Measurements from ENCODE around the gene ACOT7.

- TF ChIP-seq, protein P1, sequence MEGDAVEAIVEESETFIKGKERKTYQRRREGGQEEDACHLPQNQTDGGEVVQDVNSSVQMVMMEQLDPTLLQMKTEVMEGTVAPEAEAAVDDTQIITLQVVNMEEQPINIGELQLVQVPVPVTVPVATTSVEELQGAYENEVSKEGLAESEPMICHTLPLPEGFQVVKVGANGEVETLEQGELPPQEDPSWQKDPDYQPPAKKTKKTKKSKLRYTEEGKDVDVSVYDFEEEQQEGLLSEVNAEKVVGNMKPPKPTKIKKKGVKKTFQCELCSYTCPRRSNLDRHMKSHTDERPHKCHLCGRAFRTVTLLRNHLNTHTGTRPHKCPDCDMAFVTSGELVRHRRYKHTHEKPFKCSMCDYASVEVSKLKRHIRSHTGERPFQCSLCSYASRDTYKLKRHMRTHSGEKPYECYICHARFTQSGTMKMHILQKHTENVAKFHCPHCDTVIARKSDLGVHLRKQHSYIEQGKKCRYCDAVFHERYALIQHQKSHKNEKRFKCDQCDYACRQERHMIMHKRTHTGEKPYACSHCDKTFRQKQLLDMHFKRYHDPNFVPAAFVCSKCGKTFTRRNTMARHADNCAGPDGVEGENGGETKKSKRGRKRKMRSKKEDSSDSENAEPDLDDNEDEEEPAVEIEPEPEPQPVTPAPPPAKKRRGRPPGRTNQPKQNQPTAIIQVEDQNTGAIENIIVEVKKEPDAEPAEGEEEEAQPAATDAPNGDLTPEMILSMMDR (IDR thresholded peaks at IDR 0.05; ENCODE audit: low read depth, low read length, poor library complexity, severe bottlenecking), result no peak
- no peak for TF ChIP-seq EZH2phosphoT487 (IDR thresholded peaks at IDR 0.05; ENCODE audit: borderline replicate concordance, low read length)
Observed at GRCh38 chr1:6287431-6287886, 106.1 kb downstream of the ACOT7 start.
